ENCODE data around the gene DYDC2.
A peak's percentile ranks its signal among the peaks of the same experiment; 100 is the strongest.

Gene DYDC2

GRCh38 chr10:80373502-80373901 is 16.9 kb downstream of the DYDC2 start:
- no peak for DNase-seq

- no peak for DNase-seq
Observed at GRCh38 chr10:80379701-80380100, 23.1 kb downstream of the DYDC2 start.

- DNase-seq: no peak
Observed at GRCh38 chr10:80380185-80380584, 23.6 kb downstream of the DYDC2 start.

GRCh38 chr10:80382989-80383388 is 26.4 kb downstream of the DYDC2 start:
- DNase-seq: peak; percentile 63

GRCh38 chr10:80390740-80391139 is 34.2 kb downstream of the DYDC2 start:
- no peak for DNase-seq

GRCh38 chr10:80392250-80392649 is 35.7 kb downstream of the DYDC2 start:
- no peak for DNase-seq

- no peak for DNase-seq
Observed at GRCh38 chr10:80394358-80394916, 37.9 kb downstream of the DYDC2 start.

GRCh38 chr10:80397014-80397413 is 40.4 kb downstream of the DYDC2 start:
- no peak for DNase-seq

GRCh38 chr10:80400136-80400804 is 43.7 kb downstream of the DYDC2 start:
- no peak for DNase-seq

GRCh38 chr10:80405035-80405434 is 48.5 kb downstream of the DYDC2 start:
- no peak for DNase-seq

- DNase-seq: no peak
Observed at GRCh38 chr10:80405626-80406025, 49.0 kb downstream of the DYDC2 start.

GRCh38 chr10:80406204-80406603 is 49.6 kb downstream of the DYDC2 start:
- DNase-seq: no peak

GRCh38 chr10:80407812-80408241 is 51.2 kb downstream of the DYDC2 start:
- no peak for DNase-seq

- DNase-seq: peak; percentile 78
Observed at GRCh38 chr10:80408242-80409101, 51.9 kb downstream of the DYDC2 start, which contains the start of gene PRXL2A. TSS of gene PRXL2A (plus strand) at chr10:80408551. CDS start at chr10:80420468, 11,917 bp downstream.

- no peak for DNase-seq
Observed at GRCh38 chr10:80409121-80409520, 52.5 kb downstream of the DYDC2 start.

GRCh38 chr10:80410122-80410521 is 53.5 kb downstream of the DYDC2 start:
- DNase-seq: no peak

GRCh38 chr10:80410578-80411145 is 54.1 kb downstream of the DYDC2 start:
- DNase-seq: no peak

- no peak for DNase-seq
Observed at GRCh38 chr10:80411267-80411668, 54.7 kb downstream of the DYDC2 start.

GRCh38 chr10:80411681-80412220 is 55.2 kb downstream of the DYDC2 start:
- no peak for DNase-seq

GRCh38 chr10:80412486-80412885 is 55.9 kb downstream of the DYDC2 start:
- DNase-seq: no peak

- no peak for DNase-seq
Observed at GRCh38 chr10:80413271-80413996, 56.9 kb downstream of the DYDC2 start.

- DNase-seq: no peak
Observed at GRCh38 chr10:80414142-80414895, 57.7 kb downstream of the DYDC2 start.

Data from CD4-positive, alpha-beta T cell treated with Interleukin-12 subunit alpha and Interleukin-12 subunit beta, for 1 hour (primary cell).